ENCODE data around the gene NUP50.

Gene NUP50

DNA sequence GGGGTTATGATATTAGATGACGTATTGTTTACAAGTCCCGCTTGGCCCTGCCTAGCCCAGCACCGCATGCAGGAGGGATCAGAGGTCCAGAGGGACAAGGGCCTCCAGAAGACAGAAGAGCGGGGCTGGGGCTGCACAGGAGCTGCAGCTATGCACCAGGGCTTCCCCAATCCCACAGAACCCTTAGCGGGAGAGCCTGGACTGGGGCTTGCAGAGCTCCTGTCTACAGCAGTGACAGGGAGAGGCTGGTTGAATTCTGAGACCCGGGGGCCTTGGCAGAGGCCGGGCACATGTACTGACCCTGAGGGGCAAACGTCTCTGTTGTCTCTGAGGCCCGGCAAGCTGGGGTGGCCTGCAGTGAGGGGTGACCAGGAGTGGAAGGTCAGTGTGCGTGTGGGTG lies 70.1 kb downstream of the NUP50 start:
- DNase-seq = no peak

DNA sequence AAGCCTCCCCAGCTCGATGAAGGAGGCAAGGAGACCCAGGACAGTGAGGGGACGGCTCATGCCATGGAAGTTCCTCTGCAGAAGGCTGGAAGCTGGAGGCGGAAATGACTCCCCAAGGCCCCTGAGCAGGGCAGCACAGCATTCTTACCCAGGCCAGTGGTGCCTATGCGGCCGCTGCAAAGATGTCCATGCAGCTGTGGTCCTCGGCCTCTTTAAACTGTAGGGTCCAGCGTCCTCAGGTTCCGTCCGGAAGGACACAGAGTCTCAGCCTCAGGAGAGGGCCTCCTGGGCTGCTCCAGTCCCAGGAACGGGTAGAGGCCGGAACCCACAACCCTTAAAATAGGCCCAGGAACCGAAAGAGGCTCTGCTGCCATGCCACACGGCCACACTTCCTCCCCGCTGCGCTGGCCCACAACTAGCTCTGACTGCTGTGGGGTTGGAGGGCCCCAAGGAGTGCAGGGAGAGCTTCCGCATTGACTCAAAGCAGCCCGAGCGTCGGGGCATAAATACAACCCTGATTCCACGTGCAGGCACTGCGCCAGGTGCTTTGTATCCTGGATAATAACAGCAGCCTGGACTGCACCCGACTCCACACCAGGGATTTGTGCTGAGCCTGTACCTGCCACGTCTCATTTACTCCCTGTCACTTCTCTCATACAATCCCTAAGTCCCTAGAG lies 71.5 kb downstream of the NUP50 start:
- no peak for DNase-seq

DNA sequence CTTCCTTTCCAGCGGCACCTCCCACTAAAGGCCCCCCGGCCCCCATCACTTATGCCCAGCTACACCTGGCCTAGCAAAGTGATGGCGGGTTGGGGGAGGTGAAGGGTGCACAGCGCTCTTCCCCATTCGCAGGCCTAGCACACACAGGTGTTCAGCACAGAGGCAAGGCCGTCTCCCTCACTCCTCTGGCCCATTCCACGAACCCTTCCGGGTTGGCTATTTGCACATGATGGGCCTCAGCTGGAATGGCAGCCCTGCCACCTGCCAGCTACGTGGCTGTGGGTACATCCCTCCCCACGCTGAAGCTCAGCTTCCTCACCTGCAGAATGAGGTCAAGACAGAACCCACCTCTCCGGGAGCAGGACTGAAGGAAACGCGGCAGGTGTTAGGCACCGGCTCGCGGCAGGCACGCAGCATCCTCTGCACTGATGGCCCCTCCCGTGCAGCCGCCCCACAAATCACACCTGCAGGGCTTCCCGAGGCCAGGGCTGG lies 72.2 kb downstream of the NUP50 start:
- no peak for DNase-seq

DNA sequence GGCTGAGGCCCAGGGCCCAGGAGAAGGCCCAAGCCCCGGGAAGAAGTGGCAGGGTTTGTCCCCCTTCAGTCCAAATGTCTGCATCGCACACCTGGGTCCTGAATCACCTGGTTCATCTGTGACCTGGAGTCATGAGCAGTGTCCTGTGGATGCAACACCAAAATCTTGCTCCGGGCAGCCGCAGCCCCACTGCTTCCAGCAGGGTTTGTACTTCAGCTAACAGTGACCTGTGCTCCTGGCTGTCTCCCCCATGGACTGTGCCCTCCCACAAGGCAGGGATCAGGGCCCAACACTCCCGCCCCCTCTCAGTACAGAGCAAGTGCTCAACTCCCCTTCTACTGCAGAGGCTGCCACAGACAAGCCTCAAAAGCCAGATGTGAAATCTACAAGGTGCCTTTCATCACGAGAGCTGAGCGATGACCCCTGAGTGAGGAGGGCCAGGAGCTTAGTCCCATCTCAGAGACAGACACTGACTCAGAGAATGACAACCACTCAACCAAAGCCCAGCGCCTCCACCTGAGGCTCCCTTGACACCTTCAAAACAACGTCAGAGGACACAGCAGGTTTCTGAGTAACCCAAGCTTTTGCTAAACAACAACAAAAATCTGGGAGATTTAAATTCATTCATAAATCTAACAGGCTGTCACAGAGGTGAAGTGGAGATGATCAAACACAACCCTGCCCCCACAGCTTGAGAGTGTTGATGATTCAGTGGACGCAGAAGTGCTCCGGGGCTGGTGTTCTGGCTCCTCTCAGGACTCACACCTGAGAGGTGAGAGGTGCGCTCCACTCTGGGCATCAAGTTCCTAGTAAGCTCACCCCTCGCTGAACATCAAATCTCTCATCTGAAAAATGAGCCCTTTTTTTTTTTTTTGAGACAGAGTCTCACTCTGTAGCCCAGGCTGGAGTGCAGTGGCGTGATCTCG lies 73.6 kb downstream of the NUP50 start:
- DNase-seq = no peak

All from NK-92 treated with Interleukin-12 subunit alpha and Interleukin-12 subunit beta, amount 100 ng/mL, for 24 hours (cell line).